Bone marrow (tissue), 2 donors: ENCODE results near the gene NUDT4B.
"Not testable (repeated sequence)": the region's sequence is repeated elsewhere in the genome, so short reads cannot be mapped to it uniquely, and the experiment has no call there.

ENCODE experiments used
- DNase-seq, 2 donors: peaks; one replicate each; lab custom pipeline; 2025; lab: John Stamatoyannopoulos, UW

Gene NUDT4B

GRCh38 chr1:148748563-148749334 lies at the start of gene NUDT4B:
Gene NUDT4B (plus strand): TSS chr1:148748774. CDS start chr1:148748953, 179 bp downstream.
- DNase-seq, result not testable (repeated sequence)

GRCh38 chr1:148699357-148699756 lies 49.2 kb upstream of the NUDT4B start:
- not testable (repeated sequence) for DNase-seq

DNA sequence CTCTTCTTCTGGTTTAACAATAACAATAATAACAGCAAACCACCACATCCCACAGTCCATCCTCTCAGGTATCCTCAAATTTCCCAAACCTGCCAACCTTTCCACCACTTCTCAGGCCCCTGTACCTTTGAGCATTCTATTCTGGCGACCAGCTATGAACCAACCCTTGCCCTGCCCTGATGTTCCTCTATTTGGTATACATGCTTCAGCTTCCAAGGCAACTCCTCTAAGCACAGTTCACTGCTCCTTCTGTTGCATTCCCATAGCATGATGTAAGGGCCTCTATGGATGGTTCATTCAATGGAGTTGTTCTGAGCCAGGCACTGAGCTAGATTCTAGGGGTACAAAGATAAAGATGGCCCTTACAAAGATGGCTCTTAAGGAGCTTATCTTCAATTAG lies 46.3 kb upstream of the NUDT4B start:
- DNase-seq, result not testable (repeated sequence)

DNA sequence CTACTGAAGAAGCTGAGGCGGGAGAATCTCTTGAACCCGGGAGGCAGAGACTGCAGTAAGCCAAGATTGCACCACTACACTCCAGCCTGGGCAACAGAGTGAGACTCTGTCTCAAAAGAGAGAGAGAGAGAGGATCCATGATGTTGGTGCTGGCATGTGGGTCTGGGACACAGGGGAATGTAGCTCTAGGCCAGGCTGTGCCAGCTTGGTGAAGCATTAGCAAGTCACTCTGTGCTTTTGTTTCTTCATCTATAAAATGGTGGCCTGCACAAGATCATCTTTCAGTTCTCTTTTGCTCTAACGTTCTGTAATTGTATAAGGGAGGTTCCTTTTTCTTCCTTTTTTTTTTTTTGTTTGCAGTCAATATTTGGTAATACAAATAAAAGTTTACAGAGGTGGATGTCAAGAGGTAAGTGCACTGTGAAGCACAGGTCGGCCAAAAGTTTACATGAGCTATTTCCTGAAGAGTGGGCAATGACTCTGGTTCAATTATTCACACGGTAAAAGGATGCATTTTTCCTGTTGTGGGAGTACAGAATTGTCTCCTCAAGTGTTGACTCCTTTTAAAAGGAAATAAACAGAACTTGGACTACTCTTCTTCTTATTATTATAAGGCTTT lies 44.5 kb upstream of the NUDT4B start:
- not testable (repeated sequence) for DNase-seq

DNA sequence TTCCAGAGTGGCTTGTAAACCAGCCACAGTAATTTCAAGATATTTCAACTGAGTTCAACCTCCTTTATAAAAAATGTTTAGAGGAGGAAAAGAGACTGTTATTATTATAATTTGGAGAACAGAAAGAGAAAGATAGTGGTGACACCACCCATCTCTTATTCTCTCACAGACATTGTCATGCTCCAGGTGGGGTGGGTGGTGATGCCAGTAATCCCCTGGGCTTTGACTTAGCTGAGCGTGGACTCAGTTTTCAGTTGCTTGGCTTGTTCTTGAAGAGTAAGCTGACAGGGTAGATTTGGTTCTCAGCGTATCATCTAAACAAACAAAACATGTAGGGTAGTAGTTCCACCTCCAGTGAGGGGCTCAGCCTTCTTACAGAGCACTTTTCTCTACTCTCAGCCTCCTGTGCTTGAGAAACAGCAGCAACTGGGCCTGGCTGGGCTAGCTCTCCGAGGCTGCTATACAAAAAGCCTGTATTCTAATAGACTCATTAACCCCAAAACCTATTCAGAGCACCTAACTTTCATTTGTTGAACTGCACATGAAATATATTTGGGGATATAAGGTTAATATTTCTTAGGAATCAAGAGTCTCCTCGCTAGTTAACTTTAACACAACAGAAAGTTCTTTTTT lies 43.1 kb upstream of the NUDT4B start:
- DNase-seq, result not testable (repeated sequence)

DNA sequence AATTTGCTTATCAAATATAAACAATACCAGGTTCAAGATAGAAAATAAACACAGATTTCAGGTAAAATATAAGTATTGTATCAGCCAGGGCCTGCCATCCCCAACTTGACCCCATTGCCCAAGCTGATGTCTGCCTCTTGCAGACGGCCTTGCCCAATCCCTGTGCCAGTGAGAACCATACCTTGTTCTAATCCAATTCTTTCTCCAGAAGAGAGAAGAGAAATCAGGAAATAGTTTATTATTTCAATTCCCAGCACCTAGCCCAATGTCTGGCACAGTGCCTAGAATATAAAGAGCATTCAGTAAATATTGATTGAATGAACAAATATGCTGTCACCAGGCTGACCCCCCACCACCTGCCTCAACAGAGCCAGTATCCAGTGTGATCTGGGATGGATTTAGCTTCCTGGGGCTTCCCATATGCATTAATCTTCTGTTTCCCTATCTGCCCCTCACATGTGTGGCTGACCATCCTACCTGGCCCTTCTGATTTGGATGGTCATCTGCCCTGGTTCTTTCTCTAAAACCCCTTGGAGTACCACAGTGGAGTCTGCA lies 39.7 kb upstream of the NUDT4B start:
- not testable (repeated sequence) for DNase-seq

DNA sequence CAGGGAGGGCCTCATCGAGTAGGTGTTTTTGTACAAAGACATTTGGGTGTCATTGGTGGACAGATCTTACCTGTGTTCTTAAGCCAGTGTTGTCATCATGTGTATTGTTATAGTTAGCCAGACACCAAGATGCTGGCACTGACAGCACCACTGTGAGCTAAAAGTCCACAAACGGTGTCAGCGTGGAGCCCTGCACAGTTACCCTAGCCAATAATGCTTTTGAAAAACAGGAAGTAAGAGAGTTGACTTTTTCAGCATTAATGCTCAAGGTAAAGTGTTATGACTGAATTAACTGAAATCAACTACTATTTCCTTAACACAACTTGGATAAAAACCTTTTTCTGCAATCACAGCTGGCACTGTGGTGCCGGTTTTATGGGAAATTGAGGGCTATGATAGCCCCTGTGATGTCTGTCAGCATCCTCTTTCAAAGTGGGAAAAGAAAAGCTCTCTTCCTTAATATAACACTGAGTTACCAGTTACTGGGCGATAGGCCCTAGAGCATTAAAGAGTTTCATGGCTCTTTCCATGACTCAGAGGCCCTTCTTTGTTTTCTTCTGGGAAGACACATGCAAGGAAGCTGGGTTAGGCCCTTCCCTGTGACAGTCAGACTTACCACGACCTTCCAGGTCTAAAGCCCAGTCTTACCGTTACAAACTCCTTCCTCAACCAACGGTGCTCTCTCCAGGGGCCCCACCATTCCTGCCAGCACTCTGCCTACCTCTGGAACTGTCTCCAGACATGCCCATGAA lies 37.6 kb upstream of the NUDT4B start:
- not testable (repeated sequence) for DNase-seq

- not testable (repeated sequence) for DNase-seq
Observed at GRCh38 chr1:148712353-148712752, 36.2 kb upstream of the NUDT4B start.

- DNase-seq, result not testable (repeated sequence)
Observed at GRCh38 chr1:148715518-148715917, 33.1 kb upstream of the NUDT4B start.

DNA sequence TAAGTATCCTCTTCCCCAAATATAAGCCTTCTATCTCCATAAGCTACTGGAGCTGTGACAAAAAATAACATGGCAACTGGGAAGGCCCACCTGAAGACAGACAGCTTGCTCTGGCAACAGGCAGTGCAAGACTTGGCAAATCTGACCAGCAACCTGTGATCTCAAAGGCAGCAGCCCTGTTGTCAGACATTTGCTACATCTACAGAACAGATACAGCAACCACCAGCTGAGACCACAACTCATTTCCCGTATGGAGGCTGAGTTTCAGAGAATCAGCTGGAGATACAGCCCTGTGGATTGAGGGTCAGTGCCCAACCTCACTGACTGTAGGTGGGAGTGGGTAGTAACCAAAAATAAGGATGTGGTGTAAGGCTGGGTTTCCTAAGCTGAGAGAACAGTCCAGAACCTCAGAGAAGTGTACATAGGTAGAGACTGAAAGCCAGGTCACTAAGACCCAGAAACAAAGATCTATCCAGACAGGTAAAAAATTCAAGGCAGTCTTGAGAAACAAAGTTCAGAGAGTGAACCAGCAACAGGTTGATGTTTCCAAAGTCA lies 31.5 kb upstream of the NUDT4B start:
- not testable (repeated sequence) for DNase-seq

DNA sequence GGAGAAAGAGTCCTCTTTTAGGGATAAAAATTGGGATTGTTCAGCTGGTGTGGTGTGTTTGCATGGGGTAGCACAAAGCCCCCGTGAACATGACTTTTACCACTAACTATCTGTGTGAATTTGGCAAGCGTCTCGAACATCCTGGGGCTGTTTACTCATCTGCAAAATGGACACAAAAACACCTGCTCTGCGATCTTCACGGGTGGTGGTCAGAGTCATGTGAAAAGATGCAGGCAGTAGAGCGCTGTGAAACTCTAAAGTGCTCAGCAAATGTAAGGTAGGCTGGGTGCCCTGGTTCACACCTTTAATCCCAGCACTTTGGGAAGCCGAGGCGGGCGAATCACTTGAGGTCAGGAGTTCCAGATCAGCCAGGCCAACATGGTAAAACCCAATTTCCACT lies 27.7 kb upstream of the NUDT4B start:
- DNase-seq, result not testable (repeated sequence)

- not testable (repeated sequence) for DNase-seq
Observed at GRCh38 chr1:148722758-148723157, 25.8 kb upstream of the NUDT4B start.

- not testable (repeated sequence) for DNase-seq
Observed at GRCh38 chr1:148723515-148723914, 25.1 kb upstream of the NUDT4B start.

- DNase-seq, result not testable (repeated sequence)
Observed at GRCh38 chr1:148724872-148725271, 23.7 kb upstream of the NUDT4B start.

DNA sequence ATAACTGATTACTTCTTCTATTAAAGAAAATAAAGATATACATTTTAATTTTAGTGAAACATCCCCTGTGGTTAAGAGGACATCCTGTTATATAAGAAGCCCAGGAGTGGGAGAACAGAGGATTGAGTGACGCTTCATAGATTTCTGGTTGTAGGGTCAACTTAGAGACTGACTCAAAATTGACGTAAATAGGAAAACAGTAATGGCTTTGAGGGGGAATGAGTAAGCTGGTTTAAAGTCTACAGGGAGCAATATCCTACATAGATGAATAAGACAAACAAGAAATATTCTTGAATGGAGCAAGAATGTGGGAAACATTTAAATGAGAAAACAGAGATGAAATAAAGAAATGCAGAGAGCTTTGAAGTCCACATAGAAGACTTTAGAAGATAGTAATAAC lies 20.7 kb upstream of the NUDT4B start:
- DNase-seq, result not testable (repeated sequence)

DNA sequence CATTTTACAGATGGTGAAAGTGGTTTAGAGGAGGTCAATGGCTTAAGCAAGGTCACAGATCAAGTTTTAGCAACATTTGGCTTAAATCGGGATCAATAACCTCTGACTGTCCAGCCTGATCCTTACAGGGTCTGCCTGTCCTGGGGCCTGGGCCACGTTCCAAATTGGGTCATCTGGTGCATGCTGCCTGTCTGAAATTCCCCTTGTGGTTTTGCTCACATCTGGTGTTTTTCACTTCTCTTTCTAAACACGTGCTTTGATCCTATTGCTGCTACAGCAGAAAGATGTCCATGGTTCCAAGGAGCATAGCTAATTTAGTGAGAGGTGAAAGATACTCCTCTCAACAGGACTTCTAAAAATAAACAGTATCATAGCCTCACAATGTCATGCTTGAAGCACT lies 19.4 kb upstream of the NUDT4B start:
- DNase-seq, result not testable (repeated sequence)

DNA sequence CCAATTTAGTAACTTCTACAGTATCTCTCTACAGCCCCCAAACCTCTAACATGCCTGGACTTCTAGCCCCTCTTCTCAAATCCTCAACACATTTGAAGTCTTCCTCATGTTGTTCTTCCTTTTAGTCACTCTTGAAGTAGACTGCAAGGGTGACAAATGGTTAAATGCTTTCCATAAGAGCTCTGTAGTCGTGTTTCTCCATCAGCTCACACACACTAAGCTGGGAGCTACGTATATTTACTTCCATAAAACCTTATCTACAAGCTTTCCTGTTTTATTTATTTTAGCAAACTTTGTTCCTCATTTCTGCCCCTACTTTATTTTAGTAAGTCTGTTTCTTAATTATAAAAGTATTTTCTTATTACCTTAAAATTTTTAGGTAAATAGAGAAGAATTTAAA lies 19.0 kb upstream of the NUDT4B start:
- not testable (repeated sequence) for DNase-seq

DNA sequence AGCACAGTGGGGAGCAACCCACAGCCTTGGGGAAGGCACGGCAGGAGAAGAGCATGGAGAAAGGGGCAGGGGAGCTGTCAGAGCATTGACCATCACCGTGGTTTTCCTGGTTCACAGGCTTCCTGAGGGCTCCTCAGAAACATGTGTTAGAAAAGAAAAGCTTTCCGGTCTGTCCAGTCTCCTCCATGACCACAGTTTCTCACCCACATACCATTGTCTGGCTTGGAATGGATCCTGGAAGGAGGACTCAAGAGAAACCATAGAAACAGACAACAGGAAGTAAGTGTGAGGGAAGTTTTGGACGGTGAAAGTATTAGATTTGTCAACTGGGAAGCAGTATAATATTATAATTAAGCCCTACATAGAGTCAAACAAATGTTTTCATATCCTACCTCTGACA lies 16.3 kb upstream of the NUDT4B start:
- not testable (repeated sequence) for DNase-seq

DNA sequence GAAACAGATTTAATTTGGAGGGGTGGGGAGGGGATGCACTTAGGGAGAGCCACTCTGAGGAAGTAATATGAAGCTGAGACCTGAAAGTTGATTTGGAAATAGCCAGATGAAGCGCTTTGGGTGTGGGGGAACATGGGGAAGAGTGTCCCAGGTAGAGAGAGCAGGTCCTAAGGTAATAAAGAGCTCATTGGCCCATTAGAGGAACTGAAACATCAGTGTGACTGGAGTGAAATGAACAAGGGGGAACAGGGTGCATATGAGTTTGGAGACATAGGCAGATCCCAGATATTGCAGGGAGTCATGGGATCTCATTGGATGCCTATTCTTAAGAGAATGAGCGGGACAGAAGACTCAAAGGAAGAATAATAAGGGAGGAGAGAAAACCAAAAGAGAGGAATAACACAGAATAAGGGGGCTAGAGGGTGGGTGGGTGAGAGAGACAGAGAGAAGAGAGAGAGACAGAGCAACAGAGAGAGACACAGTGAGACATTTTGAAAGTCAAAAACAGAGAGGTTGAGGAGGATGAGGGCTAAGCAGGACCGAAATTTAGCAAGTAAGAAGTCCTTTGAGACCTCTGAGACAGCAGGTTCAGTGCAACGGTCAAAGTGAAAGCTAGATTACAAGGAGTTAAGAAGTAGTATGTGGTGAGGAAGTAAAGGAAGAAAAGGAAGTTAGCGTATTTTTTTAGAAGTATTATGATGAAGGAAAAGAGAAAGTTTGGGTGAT lies 14.8 kb upstream of the NUDT4B start:
- DNase-seq, result not testable (repeated sequence)

GRCh38 chr1:148734311-148734662 lies 14.3 kb upstream of the NUDT4B start:
- DNase-seq, result not testable (repeated sequence)

DNA sequence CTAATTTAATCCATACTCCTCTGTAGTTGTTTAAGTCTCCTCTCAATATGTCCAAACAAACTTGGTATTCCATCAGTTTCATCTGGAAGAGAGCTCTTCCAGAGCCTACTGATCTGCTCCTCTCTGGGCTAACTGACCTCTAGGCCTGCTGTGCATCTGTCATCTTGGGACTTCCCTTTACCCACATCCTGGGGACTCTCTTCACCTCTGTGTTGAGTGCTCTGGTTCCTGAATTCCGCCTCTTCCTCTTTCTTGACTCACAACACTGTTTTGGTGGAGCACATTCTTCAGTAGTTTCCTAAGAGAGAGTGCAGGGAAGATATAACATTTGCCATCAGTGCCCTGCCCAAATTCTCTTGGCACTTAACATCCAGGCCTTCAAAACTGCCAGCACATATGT lies 13.0 kb upstream of the NUDT4B start:
- not testable (repeated sequence) for DNase-seq
